HepG2 (cell line): Measurements from ENCODE around the gene CCDC57. TPM values are rescaled to one million over a fixed set of nuclear protein-coding genes. Genes with fewer than 3 reads are reported as not detected.

Source experiments
- ATAC-seq: fragments of 200-7000 bp; cut with Tn5 transposase; 3 replicates; pipeline ENCODE4 v1.9.1; 2020; ENCODE audit warnings: mild to moderate bottlenecking, moderate library complexity
- BruUV-seq: library from RNA; stranded (reverse); fragments of 400-500 nt; replicated peaks from 2 replicates; lab custom pipeline; 2021; lab: Mats Ljungman, UMichigan
- CTCF ChIA-PET: fragments of 300-600 bp; formaldehyde crosslinking; extraction: SDS; loops from one replicate; lab custom pipeline; 2021; ENCODE audit warnings: low total read pairs, inconsistent platforms, low intra/inter-chr PET ratio; lab: Yijun Ruan, JAX
- POLR2A ChIA-PET: fragments of 350-600 bp; sonication (Branson Sonifier 250); formaldehyde crosslinking; loops from one replicate; lab custom pipeline; 2020; ENCODE audit warnings: antibody characterized with exemption, inconsistent platforms; lab: Yijun Ruan, JAX
- DNase-seq: peaks from one replicate; pipeline ENCODE4 v3.0.0-alpha.2; 2015; ENCODE audit warnings: low spot score
- FAIRE-seq: peaks from 3 replicates; lab custom pipeline; 2011; peaks lifted over from hg19 to GRCh38; lab: Jason Lieb, UNC
- H2AFZ ChIP-seq: one replicate; pipeline ENCODE4 v1.6.1; 2011; ENCODE audit warnings: low read length, inconsistent platforms
- H3K27ac ChIP-seq: fragments of 300-600 bp; 3 replicates; pipeline ENCODE4 v1.8.0; 2011; ENCODE audit warnings: mixed run types, mild to moderate bottlenecking, mixed read lengths, low read length, inconsistent platforms; ENCODE audit not compliant: insufficient read depth; ENCODE audit errors: extremely low read length
- H3K27me3 ChIP-seq, 2 experiments: fragments of 200-600 bp in 1 of 2; 2 replicates in 1 of 2; 3 replicates in 1 of 2; pipeline versions ENCODE4 v1.6.0 to v1.8.0; 2011; ENCODE audit warnings: low read length in 2 of 2, mild to moderate bottlenecking in 2 of 2, moderate library complexity in 2 of 2, inconsistent platforms in 1 of 2; ENCODE audit not compliant: insufficient read depth in 2 of 2, control insufficient read depth in 1 of 2
- H3K36me3 ChIP-seq, 2 experiments: fragments of 200-600 bp in 1 of 2; replicated peaks in 1 of 2; 2 replicates in 1 of 2; 3 replicates in 1 of 2; pipeline versions ENCODE4 v1.5.1 to v1.8.0; 2011; ENCODE audit warnings: low read length in 2 of 2, inconsistent platforms in 1 of 2; ENCODE audit not compliant: insufficient read depth in 2 of 2, control insufficient read depth in 1 of 2
- H3K4me1 ChIP-seq: 2 replicates; pipeline ENCODE4 v1.5.1; 2012; ENCODE audit warnings: low read length, inconsistent platforms; ENCODE audit not compliant: insufficient read depth
- H3K4me2 ChIP-seq: 2 replicates; pipeline ENCODE4 v1.6.0; 2011; ENCODE audit warnings: low read depth, low read length, inconsistent platforms
- H3K4me3 ChIP-seq, 3 experiments: fragments of 200-600 bp in 1 of 3; sonication (generic), shearing (Covaris generic) in 1 of 3; replicated peaks in 1 of 3; 2 replicates each; pipeline ENCODE4 v1.5.1; 2011 to 2016; ENCODE audit warnings: low read length in 3 of 3, inconsistent platforms in 2 of 3, low read depth in 2 of 3, mild to moderate bottlenecking in 2 of 3, control low read depth in 1 of 3, mixed read lengths in 1 of 3; ENCODE audit not compliant: insufficient read depth in 1 of 3
- H3K79me2 ChIP-seq: one replicate; pipeline ENCODE4 v1.6.1; 2011; ENCODE audit warnings: low read length, inconsistent platforms; ENCODE audit not compliant: insufficient read depth
- H3K9ac ChIP-seq: 2 replicates; pipeline ENCODE4 v1.6.0; 2011; ENCODE audit warnings: mild to moderate bottlenecking, low read depth, low read length, inconsistent platforms; ENCODE audit not compliant: insufficient read depth
- H3K9me3 ChIP-seq: 2 replicates; pipeline ENCODE4 v1.5.1; 2012; ENCODE audit warnings: mild to moderate bottlenecking, low read length
- H4K20me1 ChIP-seq: 2 replicates; pipeline ENCODE4 v1.6.0; 2011; ENCODE audit warnings: inconsistent platforms, mild to moderate bottlenecking, low read length, moderate library complexity; ENCODE audit not compliant: insufficient read depth
- FOXK1 ChIP-seq: sonication (generic); formaldehyde crosslinking; IDR thresholded peaks from 2 replicates; pipeline ENCODE4 v1.4.0; 2020; ENCODE audit warnings: low read depth, missing genetic modification reagents, borderline replicate concordance
- HOXA7 ChIP-seq: sonication (generic); formaldehyde crosslinking; IDR thresholded peaks from 2 replicates; pipeline ENCODE4 v1.8.1; 2022; ENCODE audit warnings: mild to moderate bottlenecking, missing genetic modification reagents, moderate library complexity
- MYNN ChIP-seq: sonication (generic); formaldehyde crosslinking; IDR thresholded peaks from 2 replicates; pipeline ENCODE4 v1.4.0; 2020; ENCODE audit warnings: mild to moderate bottlenecking, low read depth, missing genetic modification reagents
- NFRKB ChIP-seq: fragments of 450-650 bp; IDR thresholded peaks from 2 replicates; pipeline ENCODE4 v1.6.1; 2017
- NKX3-1 ChIP-seq: sonication (generic); formaldehyde crosslinking; IDR thresholded peaks from 2 replicates; pipeline ENCODE4 v1.5.0; 2020; ENCODE audit warnings: missing genetic modification reagents
- NR3C1 ChIP-seq: sonication (generic); formaldehyde crosslinking; IDR thresholded peaks from 2 replicates; pipeline ENCODE4 v1.4.0; 2020; ENCODE audit warnings: missing genetic modification reagents
- POGZ ChIP-seq: sonication (generic); formaldehyde crosslinking; IDR thresholded peaks from 2 replicates; pipeline ENCODE4 v1.4.0; 2020; ENCODE audit warnings: mild to moderate bottlenecking, missing genetic modification reagents
- ZFY ChIP-seq: sonication (generic); formaldehyde crosslinking; IDR thresholded peaks from 2 replicates; pipeline ENCODE4 v1.4.0; 2020; ENCODE audit warnings: missing genetic modification reagents
- ZMYM4 ChIP-seq: sonication (generic); formaldehyde crosslinking; IDR thresholded peaks from 2 replicates; pipeline ENCODE4 v1.8.1; 2023; ENCODE audit warnings: mild to moderate bottlenecking, missing genetic modification reagents
- ZNF205 ChIP-seq: IDR thresholded peaks from 2 replicates; pipeline ENCODE4 v1.6.1; 2018; ENCODE audit warnings: missing biosample characterization, missing genetic modification reagents
- ZNF326 ChIP-seq: sonication (generic); formaldehyde crosslinking; IDR thresholded peaks from 2 replicates; pipeline ENCODE4 v1.4.0; 2020; ENCODE audit warnings: missing genetic modification reagents, borderline replicate concordance
- ZNF431 ChIP-seq: sonication (generic); formaldehyde crosslinking; IDR thresholded peaks from 2 replicates; pipeline ENCODE4 v1.9.0; 2022; ENCODE audit warnings: missing genetic modification reagents, low read depth, mild to moderate bottlenecking, borderline replicate concordance
- ZNF841 ChIP-seq: sonication (generic); formaldehyde crosslinking; IDR thresholded peaks from 2 replicates; pipeline ENCODE4 v1.8.1; 2023; ENCODE audit warnings: missing genetic modification reagents, borderline replicate concordance
- WGBS: methylation state at CpG from one replicate; pipeline ENCODE4 v1.1.6; 2017; ENCODE audit warnings: low lambda C conversion rate; 5-methylcytosine and 5-hydroxymethylcytosine counted together
- in situ Hi-C: cut with HindIII; loops from 2 replicates; pipeline ENCODE4 v1.10.0; 2017; ENCODE audit warnings: low pct_unique_long_range_greater_than_20kb; ENCODE audit not compliant: extremely low pct_ligation_motif_present
- intact Hi-C: fragments of 100-400 bp; cut with micrococcal nuclease; formaldehyde crosslinking; loops from one replicate; pipeline ENCODE4 v1.10.0; 2022; ENCODE audit not compliant: unreplicated experiment
- polyA plus RNA-seq, 8 experiments: library from polyadenylated mRNA; depleted of rRNA in 3 of 8; stranded (reverse) in 7 of 8; unstranded in 1 of 8; fragments of >200 nt; fragmentation: Illumina TruSeq in 4 of 8; extraction: Trizol in 4 of 8; gene quantifications; 2 replicates each; pipeline versions ENCODE4 v1.2.1 to v1.2.3, GENCODE V29; 2011 to 2016; ENCODE audit warnings: low read depth in 4 of 8, missing spikeins in 1 of 8, mixed read lengths in 1 of 8; ENCODE audit not compliant: insufficient read depth in 1 of 8
- total RNA-seq, 5 experiments: library from RNA; depleted of rRNA; stranded (reverse); fragments of >200 nt; fragmentation: Illumina TruSeq; extraction: Trizol; gene quantifications; 2 replicates each; pipeline ENCODE4 v1.2.3, GENCODE V29; 2016; ENCODE audit warnings: low read depth in 1 of 5

CCDC57 gene
- total and polyA plus RNA-seq, 2 of the 13 experiments (the other 11 are each of a cell fraction or from before 2014, with no cell fraction given): 59.3 to 59.9 TPM

DNA sequence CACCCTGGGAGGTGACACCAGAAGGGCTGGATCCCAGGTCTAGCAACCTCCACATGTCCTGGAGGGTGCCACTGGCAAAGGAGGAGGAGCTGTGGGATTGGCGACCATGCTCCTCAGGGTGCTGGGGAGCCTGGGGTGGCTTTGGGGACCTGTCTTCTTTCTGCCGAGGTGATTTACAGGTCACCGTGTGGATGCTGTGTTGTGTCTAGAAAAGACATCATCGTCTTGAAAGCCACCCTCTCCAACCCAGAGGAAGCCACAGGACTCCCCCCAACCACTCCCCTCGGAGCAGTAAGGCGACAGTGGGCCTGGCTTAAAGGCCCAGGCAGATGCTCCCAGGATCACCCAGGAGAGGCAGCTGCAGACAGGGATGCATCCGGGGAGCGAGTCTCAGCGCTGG lies 84.9 kb downstream of the CCDC57 start (continued):
- no peak for TF ChIP-seq MYNN
- no peak for TF ChIP-seq ZNF431
- no peak for TF ChIP-seq FOXK1

DNA sequence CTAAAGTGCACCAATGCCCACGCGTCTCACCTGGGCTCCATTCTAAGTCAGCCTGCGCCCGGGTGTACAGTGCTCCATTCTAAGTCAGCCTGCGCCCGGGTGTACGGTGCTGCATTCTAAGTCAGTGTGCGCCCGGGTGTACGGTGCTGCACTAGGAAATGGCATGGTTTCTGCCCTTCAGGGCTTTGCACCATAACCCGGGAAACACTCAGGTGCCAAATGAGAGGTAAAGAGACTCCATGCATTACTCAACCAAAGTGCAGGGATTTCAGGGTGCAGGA lies 85.4 kb downstream of the CCDC57 start:
- no TSS peak for BruUV-seq
- intact Hi-C loops: no loop called here
- ATAC-seq (no peak), FAIRE-seq (no peak), DNase-seq (no peak)
- H3K4me2 ChIP-seq: no peak overlapping the region
- H3K79me2 ChIP-seq: no peaks in the 10 kb centered on the region
- no peak overlapping the region for H3K9ac ChIP-seq
- peaks cover 5% of the 10 kb centered on the region for H3K4me1 ChIP-seq
- ChIA-PET POLR2A (no interaction called here), CTCF (no interaction called here)
- H4K20me1 ChIP-seq: no peaks in the 10 kb centered on the region
- peaks cover 0 to 1% of the 10 kb centered on the region in 2 experiments; a peak in 3 of 5 replicates for H3K36me3 ChIP-seq
- H3K4me3 ChIP-seq: no peak overlapping the region
- H3K27ac ChIP-seq: no peak overlapping the region
- TF ChIP-seq NKX3-1 (CRISPR knock-in tag) (no peak), ZNF326 (no peak), HOXA7 (CRISPR knock-in tag) (no peak), ZNF205 (no peak), ZNF841 (no peak), ZFY (no peak), POGZ (no peak), NFRKB (no peak), ZMYM4 (CRISPR knock-in tag) (no peak), NR3C1 (CRISPR knock-in tag) (no peak)
- WGBS: 90% methylated on average over 8 of the region's 11 CpGs
- in situ Hi-C loops: no loop called here
- no peaks in the 10 kb centered on the region for H3K27me3 ChIP-seq
- no peak overlapping the region for H2AFZ ChIP-seq
- no peaks in the 10 kb centered on the region for H3K9me3 ChIP-seq
